Ishikawa (cell line): ENCODE data around the gene RBM20.

Experiments used
- CREB1 ChIP-seq: IDR thresholded peaks from 2 replicates; pipeline ENCODE4 v1.6.1; 2012; ENCODE audit warnings: low read depth
- MAX ChIP-seq: IDR thresholded peaks from 2 replicates; pipeline ENCODE4 v1.6.1; 2012
- RAD21 ChIP-seq: IDR thresholded peaks from 2 replicates; pipeline ENCODE4 v1.6.1; 2012; ENCODE audit warnings: low read depth
- TEAD4 ChIP-seq: IDR thresholded peaks from 2 replicates; pipeline ENCODE4 v1.6.1; 2012
- YY1 ChIP-seq: IDR thresholded peaks from 2 replicates; pipeline ENCODE4 v1.6.1; 2012; ENCODE audit warnings: low read depth
- TF ChIP-seq, protein P1 (sequence below): IDR thresholded peaks from 2 replicates; pipeline ENCODE4 v1.6.1; 2012; ENCODE audit warnings: low read depth, mild to moderate bottlenecking

- TF ChIP-seq CREB1, result no peak
- no peak for TF ChIP-seq TEAD4
- TF ChIP-seq MAX, result no peak
- TF ChIP-seq YY1, result no peak
- no peak for TF ChIP-seq RAD21
- TF ChIP-seq, protein P1, sequence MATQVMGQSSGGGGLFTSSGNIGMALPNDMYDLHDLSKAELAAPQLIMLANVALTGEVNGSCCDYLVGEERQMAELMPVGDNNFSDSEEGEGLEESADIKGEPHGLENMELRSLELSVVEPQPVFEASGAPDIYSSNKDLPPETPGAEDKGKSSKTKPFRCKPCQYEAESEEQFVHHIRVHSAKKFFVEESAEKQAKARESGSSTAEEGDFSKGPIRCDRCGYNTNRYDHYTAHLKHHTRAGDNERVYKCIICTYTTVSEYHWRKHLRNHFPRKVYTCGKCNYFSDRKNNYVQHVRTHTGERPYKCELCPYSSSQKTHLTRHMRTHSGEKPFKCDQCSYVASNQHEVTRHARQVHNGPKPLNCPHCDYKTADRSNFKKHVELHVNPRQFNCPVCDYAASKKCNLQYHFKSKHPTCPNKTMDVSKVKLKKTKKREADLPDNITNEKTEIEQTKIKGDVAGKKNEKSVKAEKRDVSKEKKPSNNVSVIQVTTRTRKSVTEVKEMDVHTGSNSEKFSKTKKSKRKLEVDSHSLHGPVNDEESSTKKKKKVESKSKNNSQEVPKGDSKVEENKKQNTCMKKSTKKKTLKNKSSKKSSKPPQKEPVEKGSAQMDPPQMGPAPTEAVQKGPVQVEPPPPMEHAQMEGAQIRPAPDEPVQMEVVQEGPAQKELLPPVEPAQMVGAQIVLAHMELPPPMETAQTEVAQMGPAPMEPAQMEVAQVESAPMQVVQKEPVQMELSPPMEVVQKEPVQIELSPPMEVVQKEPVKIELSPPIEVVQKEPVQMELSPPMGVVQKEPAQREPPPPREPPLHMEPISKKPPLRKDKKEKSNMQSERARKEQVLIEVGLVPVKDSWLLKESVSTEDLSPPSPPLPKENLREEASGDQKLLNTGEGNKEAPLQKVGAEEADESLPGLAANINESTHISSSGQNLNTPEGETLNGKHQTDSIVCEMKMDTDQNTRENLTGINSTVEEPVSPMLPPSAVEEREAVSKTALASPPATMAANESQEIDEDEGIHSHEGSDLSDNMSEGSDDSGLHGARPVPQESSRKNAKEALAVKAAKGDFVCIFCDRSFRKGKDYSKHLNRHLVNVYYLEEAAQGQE, result no peak
These were observed 177.4 kb downstream of the RBM20 start for GRCh38 chr10:110821508-110821907.
